Fibroblast of villous mesenchyme (primary cell): ENCODE data around the gene SMG6. TPM values are rescaled to one million over a fixed set of nuclear protein-coding genes. Genes with fewer than 3 reads are reported as not detected.

Source experiments
- DNase-seq: peaks from one replicate; pipeline ENCODE4 v3.0.0-alpha.2; 2010; ENCODE audit warnings: low read depth
- H3K4me3 ChIP-seq: 2 replicates; pipeline ENCODE4 v1.5.1; 2011; ENCODE audit warnings: low read depth, mild to moderate bottlenecking, low read length
- total RNA-seq: library from RNA; depleted of rRNA; stranded (reverse); fragments of >200 nt; gene quantifications from 2 replicates; pipeline ENCODE4 v1.2.3, GENCODE V29; 2012
- TF ChIP-seq, protein P1 (sequence below): IDR thresholded peaks from 2 replicates; pipeline ENCODE4 v1.5.1; 2012; ENCODE audit warnings: low read depth, mild to moderate bottlenecking, low read length; ENCODE audit not compliant: insufficient read depth

The SMG6 gene
- total RNA-seq, 1 donor: 50.5 TPM

DNA sequence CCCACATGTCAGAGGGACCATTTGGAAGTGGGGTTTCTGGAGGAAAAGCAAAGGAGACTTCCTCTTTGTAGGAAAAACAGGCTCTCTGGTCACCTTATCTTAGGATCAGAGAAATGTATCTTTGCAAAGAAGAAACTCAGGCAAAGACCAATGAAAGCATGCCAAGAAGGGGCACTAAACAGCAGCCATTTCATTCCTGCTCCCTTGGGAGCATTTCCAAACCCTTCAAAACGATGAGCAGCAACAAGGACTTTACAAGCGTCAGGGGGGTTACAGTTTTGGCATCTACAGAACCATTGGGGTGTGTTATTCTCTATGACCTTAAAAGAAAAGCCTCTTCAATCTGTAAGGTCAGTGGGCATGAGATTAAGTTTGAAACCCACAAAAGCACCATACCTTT lies 122.8 kb downstream of the SMG6 start:
- TF ChIP-seq, protein P1, sequence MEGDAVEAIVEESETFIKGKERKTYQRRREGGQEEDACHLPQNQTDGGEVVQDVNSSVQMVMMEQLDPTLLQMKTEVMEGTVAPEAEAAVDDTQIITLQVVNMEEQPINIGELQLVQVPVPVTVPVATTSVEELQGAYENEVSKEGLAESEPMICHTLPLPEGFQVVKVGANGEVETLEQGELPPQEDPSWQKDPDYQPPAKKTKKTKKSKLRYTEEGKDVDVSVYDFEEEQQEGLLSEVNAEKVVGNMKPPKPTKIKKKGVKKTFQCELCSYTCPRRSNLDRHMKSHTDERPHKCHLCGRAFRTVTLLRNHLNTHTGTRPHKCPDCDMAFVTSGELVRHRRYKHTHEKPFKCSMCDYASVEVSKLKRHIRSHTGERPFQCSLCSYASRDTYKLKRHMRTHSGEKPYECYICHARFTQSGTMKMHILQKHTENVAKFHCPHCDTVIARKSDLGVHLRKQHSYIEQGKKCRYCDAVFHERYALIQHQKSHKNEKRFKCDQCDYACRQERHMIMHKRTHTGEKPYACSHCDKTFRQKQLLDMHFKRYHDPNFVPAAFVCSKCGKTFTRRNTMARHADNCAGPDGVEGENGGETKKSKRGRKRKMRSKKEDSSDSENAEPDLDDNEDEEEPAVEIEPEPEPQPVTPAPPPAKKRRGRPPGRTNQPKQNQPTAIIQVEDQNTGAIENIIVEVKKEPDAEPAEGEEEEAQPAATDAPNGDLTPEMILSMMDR: no peak
- DNase-seq: no peak
- H3K4me3 ChIP-seq: no peak overlapping the region

DNA sequence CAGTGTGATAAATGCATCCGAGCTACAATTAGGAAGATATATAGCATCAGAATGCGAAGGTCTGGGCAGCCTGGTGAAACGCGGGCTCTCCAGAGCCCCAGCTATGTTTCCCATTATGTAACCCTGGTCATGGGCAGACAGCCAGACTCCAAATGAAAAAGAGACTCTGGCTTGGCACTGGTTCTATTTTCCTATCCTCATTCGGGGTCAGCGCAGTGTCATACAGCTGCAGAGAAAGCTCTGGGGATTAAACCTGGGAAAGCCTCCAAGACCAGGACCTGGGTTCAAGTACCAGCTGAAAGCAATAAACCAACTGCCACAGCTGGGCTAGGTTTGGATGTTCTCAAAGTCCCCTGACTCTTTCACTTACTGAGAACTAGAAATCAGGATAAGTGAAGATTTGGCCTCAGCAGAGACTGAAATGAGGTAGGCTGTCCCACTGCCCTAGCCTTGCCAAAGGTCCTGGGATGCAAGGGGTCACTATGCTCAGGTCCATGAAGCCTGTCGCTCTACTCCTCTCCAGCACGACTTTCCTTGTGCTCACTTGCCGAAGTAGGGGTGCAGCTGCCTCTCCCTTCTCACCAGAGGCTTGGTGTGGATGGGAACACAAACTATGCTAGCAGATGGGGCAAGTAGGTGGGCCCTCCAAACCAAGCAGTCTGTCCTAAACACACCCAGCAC lies 123.8 kb downstream of the SMG6 start:
- H3K4me3 ChIP-seq: no peak overlapping the region
- TF ChIP-seq, protein P1: no peak

DNA sequence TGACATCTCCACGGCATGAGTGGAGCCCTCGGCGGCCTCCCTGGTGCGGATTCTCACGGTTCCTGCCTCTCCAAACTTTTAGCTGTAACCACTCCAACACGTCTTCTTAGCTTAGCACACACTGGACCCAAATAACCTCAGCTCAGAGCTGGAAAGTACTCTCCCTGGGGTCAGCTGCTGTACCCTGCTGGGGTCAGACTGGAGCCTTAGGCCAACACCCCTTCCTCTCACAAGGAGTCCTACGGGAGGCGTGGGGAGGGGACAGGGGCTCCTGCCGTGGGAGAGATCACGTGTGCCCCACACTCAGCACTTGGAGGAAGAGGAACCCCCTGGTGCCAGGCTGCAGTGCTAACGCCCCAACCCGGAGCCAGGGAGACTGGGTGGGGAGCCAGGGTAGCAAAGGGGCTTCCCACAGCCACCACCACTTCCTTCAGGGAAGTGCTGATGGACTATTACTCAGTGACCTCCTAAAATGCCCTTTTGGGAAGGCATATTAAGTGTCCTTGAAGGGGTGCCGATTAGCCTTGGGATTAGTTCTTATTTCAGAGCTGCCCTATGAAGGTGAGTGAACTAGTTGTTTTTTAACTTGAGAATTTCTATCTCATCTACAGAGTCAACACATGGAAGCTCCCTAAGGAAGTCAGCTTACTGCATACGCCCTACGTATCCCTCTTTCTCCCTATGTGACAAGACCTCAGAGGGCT lies 124.6 kb downstream of the SMG6 start:
- no peak overlapping the region for H3K4me3 ChIP-seq
- DNase-seq: no peak
- TF ChIP-seq, protein P1: no peak

More for the DNA sequence above, 123.8 kb downstream of the SMG6 start:
- peak; percentile 100 for DNase-seq

DNA sequence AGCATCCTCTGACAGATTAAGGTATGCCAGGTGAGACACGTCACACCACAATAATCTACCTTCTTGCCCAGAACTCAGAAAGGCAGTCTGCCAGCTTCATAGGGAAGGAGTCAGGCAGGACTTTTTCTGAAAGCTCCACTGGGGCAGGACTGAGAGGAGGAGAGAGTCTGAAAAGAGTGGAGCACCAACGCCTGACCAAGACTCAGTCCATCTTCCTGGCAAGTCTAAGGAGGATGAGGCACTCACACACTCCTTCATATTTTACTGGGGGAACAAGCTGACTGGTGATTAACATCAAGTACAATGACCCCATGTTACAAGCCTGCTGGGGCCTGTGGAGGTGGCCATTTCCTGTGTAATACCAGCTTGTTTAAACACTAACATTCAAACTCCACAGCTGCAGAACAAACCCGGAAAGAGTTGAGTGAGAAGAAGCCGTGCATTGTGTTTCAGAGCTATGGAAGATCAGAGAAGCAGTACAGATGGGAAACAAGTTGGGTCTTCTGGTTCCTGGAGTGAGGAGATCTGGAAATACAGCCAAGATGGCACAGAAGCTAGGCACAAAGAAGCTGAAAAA lies 126.3 kb downstream of the SMG6 start:
- DNase-seq: peak; percentile 77
- TF ChIP-seq, protein P1: no peak
- no peak overlapping the region for H3K4me3 ChIP-seq

DNA sequence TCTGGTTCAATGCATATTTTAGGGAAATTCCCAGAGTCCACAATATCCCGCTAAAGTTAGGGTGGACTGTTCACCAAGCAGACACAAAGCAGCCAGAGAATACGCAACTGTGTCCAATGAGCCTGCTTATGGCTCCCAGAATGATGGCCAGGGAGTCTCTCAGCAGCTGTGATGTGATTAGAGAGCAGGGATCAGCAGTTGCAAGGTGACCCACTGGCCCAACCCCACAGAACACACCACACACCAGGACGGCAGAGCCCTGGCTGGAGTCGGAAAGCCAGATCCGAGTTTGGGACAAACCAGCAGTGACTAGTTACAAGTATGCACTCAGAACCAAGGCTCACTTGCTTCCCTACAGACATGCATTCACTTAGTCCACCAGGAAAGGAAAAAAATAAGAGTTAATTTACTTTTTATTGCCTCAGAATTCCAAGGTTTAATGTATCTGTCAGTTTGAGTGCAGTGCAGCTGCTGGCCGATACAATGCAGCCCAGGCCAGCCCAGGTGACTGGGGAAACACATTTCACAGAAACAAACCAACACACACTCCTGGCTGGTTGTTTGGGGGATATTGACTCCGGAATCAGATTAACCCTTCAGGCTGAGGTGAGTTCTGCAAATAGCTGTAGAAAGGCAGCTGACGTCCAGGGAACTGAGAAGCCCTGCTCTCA lies 127.0 kb downstream of the SMG6 start:
- TF ChIP-seq, protein P1: no peak
- H3K4me3 ChIP-seq: no peak overlapping the region

DNA sequence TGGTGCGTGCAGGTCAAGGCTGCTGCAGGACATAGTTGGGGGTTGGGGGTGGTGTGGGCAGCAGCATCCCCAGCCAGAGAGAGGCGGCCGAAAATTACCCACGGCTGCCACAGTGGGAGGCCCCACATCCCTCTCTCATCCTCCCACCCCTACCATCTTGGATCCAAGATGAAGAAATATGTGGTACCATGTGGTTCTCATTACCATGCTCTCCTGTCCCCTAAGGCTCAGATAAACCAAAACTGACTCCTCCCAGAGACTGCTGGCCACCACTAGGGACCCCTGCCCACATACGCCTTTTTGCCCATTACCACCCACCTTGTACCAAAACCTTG lies 128.3 kb downstream of the SMG6 start:
- TF ChIP-seq, protein P1: no peak
- no peak for DNase-seq
- peak overlapping the region; percentile 16 for H3K4me3 ChIP-seq

More for the DNA sequence above, 127.0 kb downstream of the SMG6 start:
- DNase-seq: peak; percentile 75
